Natural killer cell (primary cell): ENCODE data around the gene TLR9. TPM values are rescaled to one million over a fixed set of nuclear protein-coding genes. Genes with fewer than 3 reads are reported as not detected.
A peak's percentile ranks its signal among the peaks of the same experiment; 100 is the strongest.

Source experiments
- ATAC-seq, 3 donors: fragments of 150-1000 bp in 2 of 3; fragments of 200-7000 bp in 1 of 3; cut with Tn5 transposase; 1 replicate in 1 of 3; 2 replicates in 2 of 3; pipeline ENCODE4 v1.10.0; 2021; ENCODE audit warnings: mild to moderate bottlenecking in 2 of 3, moderate library complexity in 2 of 3
- DNase-seq, 2 donors: peaks; one replicate each; pipeline versions ENCODE4 v3.0.0 to v3.0.0-alpha.2; 2013 to 2021; ENCODE audit warnings: mixed read lengths in 1 of 2
- H3K27ac ChIP-seq: one replicate; pipeline ENCODE4 v1.5.1; 2013; ENCODE audit warnings: mild to moderate bottlenecking, low read length
- H3K27me3 ChIP-seq: one replicate; pipeline ENCODE4 v1.6.1; 2013; ENCODE audit warnings: low read length; ENCODE audit not compliant: control insufficient read depth, insufficient read depth
- H3K36me3 ChIP-seq: one replicate; pipeline ENCODE4 v1.6.1; 2013; ENCODE audit warnings: low read length; ENCODE audit not compliant: control insufficient read depth, insufficient read depth
- H3K4me1 ChIP-seq: one replicate; pipeline ENCODE4 v1.6.1; 2013; ENCODE audit warnings: low read length; ENCODE audit not compliant: control insufficient read depth, insufficient read depth
- H3K4me3 ChIP-seq: one replicate; pipeline ENCODE4 v1.5.1; 2013; ENCODE audit warnings: low read length
- H3K9me3 ChIP-seq: one replicate; pipeline ENCODE4 v1.6.1; 2013; ENCODE audit warnings: low read length; ENCODE audit not compliant: control insufficient read depth, insufficient read depth
- H3K27ac Mint-ChIP-seq, 2 donors: one replicate each; pipeline ENCODE4 v1.8.0; 2022; ENCODE audit warnings: mild to moderate bottlenecking in 2 of 2, mixed read lengths in 2 of 2, moderate library complexity in 1 of 2
- H3K27me3 Mint-ChIP-seq, 2 donors: one replicate each; pipeline ENCODE4 v1.8.0; 2022; ENCODE audit warnings: low read depth in 2 of 2, mixed read lengths in 2 of 2
- H3K36me3 Mint-ChIP-seq: one replicate; pipeline ENCODE4 v1.8.0; 2022; ENCODE audit warnings: mixed read lengths
- H3K4me1 Mint-ChIP-seq, 2 donors: one replicate each; pipeline ENCODE4 v1.8.0; 2022; ENCODE audit warnings: mixed read lengths in 2 of 2
- H3K4me3 Mint-ChIP-seq: one replicate; pipeline ENCODE4 v1.8.0; 2022; ENCODE audit warnings: mild to moderate bottlenecking, moderate library complexity, mixed read lengths
- H3K9me3 Mint-ChIP-seq, 2 donors: one replicate each; pipeline ENCODE4 v1.8.0; 2022; ENCODE audit warnings: mixed read lengths in 2 of 2
- WGBS: methylation state at CpG from one replicate; pipeline ENCODE4 v1.1.7; 2013; ENCODE audit warnings: missing lambda C conversion rate; ENCODE audit not compliant: insufficient coverage; 5-methylcytosine and 5-hydroxymethylcytosine counted together
- intact Hi-C: fragments of 100-400 bp; cut with micrococcal nuclease; formaldehyde crosslinking; loops from one replicate; pipeline ENCODE4 v1.14.2; 2022
- total RNA-seq, 4 donors: library from RNA; stranded (reverse); fragments of 120-200 nt in 1 of 4; gene quantifications; one replicate each; pipeline versions ENCODE4 v1.2.3 to v1.2.4, GENCODE V29; 2013 to 2022
- TF ChIP-seq, protein P1 (sequence below): fragments of 200-600 bp; IDR thresholded peaks from one replicate; pipeline ENCODE4 v1.8.0; 2022; ENCODE audit warnings: antibody characterized with exemption

TLR9 gene
- total RNA-seq, 3 donors from 2014 or later (not counting 1 experiment from before 2014, with no cell fraction given): 0.20 to 0.21 TPM; not detected in 1

DNA sequence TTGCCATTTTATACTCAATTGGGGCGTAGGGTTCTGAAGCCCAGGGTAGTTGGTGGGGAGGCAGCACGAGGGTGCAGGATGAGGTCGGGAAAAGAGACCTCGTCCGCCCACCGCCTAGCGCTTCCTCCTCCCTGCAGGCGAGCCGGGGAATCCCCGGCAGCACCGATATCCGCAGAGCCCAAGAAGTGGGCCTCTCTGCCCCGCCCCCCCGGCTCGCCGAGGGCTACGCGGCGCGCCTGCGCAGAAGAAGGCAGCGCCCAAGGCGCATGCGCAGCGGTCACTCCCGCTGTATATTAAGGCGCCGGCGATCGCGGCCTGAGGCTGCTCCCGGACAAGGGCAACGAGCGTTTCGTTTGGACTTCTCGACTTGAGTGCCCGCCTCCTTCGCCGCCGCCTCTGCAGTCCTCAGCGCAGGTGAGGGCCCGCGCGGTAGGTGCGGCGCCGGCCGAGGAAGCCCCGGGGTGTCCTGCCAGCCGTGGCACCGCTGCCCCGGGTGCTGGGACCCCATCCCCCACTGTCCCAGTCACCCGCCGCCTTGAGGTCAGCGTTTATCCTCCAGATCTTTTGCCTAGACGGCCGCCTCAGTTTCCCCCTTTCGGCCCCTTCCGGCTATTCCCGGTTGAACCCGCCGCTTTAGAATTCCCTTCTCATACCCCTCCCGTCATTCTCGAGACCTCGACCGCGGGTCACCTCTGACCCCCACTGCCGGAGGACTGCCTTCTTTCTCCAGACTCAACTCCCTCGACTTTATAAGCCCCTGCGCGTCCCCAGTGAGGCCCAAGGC, 27.4 kb downstream of the TLR9 start, which contains the start of gene ALAS1:
Gene ALAS1, plus strand, starts transcription at position 319 of the 784 bp plus-strand sequence. CDS start 1,082 bp downstream, outside the sequence.
- Mint-ChIP-seq H3K27me3 (no peaks in the 10 kb centered on the region), H3K4me1 (peaks cover 21 to 40% of the 10 kb centered on the region in 2 donors), H3K9me3 (no peaks in the 10 kb centered on the region), H3K4me3 (peak within 1 kb of the TSS; percentile 95), H3K36me3 (no peaks in the 10 kb centered on the region), H3K27ac (peak within 1 kb of the TSS; percentile 96 to 98)
- H3K4me1 ChIP-seq: peaks cover 35% of the 10 kb centered on the region
- under 1% methylated on average over 71 of the region's 71 CpGs for WGBS
- H3K27me3 ChIP-seq: no peaks in the 10 kb centered on the region
- peak within 1 kb of the TSS; percentile 76 for H3K27ac ChIP-seq
- intact Hi-C loops: loop anchor here (1.0 kb wide), 1 partner anchor 44 kb away; the partner anchor contains the start of gene POC1A
- H3K36me3 ChIP-seq: peaks cover 15% of the 10 kb centered on the region
- peak; percentile 98 for ATAC-seq
- no peaks in the 10 kb centered on the region for H3K9me3 ChIP-seq
- TF ChIP-seq, protein P1, sequence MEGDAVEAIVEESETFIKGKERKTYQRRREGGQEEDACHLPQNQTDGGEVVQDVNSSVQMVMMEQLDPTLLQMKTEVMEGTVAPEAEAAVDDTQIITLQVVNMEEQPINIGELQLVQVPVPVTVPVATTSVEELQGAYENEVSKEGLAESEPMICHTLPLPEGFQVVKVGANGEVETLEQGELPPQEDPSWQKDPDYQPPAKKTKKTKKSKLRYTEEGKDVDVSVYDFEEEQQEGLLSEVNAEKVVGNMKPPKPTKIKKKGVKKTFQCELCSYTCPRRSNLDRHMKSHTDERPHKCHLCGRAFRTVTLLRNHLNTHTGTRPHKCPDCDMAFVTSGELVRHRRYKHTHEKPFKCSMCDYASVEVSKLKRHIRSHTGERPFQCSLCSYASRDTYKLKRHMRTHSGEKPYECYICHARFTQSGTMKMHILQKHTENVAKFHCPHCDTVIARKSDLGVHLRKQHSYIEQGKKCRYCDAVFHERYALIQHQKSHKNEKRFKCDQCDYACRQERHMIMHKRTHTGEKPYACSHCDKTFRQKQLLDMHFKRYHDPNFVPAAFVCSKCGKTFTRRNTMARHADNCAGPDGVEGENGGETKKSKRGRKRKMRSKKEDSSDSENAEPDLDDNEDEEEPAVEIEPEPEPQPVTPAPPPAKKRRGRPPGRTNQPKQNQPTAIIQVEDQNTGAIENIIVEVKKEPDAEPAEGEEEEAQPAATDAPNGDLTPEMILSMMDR: no peak
- peak within 1 kb of the TSS; percentile 93 for H3K4me3 ChIP-seq
- peak; percentile 97 for DNase-seq

DNA sequence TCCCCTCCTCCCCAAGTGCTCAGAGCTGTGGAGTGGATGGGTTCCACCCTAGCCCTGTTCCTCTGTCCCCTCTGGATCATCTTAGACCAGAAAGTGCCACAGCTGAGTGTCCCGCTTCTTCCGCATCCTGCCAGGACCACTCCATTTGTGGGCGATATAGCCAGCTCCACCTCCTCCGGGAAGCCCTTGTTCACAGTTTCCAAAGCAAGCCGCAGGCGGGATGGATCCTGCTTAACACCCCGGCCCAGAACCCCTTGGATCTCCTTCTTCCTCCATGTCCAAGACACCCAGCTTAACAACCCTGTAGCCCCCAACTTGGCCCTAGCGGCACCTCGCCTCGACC, 28.0 kb downstream of the TLR9 start:
- Mint-ChIP-seq H3K36me3 (no peaks in the 10 kb centered on the region), H3K9me3 (no peaks in the 10 kb centered on the region), H3K27me3 (no peaks in the 10 kb centered on the region), H3K4me3 (peak overlapping the region; percentile 95), H3K27ac (peak overlapping the region; percentile 96 to 98), H3K4me1 (peaks cover 21 to 40% of the 10 kb centered on the region in 2 donors)
- ATAC-seq (no peak), DNase-seq (no peak)
- WGBS: 46% methylated on average over 10 of the region's 10 CpGs
- intact Hi-C loops: no loop called here
- Histone ChIP-seq H3K9me3 (no peaks in the 10 kb centered on the region), H3K4me3 (peak overlapping the region; percentile 93), H3K27ac (peak overlapping the region; percentile 76), H3K4me1 (peaks cover 34% of the 10 kb centered on the region), H3K36me3 (peaks cover 10% of the 10 kb centered on the region), H3K27me3 (no peaks in the 10 kb centered on the region)
- TF ChIP-seq, protein P1: no peak

DNA sequence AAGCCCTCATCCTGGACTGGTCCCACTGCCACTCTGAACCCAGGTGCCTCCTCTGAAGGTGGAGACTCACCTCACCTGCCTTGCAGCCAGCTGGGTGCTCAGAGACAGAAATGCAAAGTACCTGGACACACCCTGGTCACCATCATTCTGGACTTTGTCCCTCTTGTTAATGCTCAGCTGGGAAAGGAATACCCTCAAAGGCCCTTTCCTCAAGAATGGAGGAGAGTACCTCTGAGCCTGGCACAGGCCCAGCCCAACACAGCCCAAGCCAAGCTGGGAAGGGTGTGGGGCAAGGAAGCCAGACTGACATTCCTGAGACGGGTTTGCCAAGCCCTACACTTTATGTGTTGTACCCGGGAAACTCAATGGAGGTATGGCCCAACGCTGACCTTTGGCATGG, 28.5 kb downstream of the TLR9 start:
- H3K27ac Mint-ChIP-seq: peak overlapping the region; percentile 96 to 98
- peak overlapping the region; percentile 95 for H3K4me3 Mint-ChIP-seq
- Histone ChIP-seq H3K4me1 (peaks cover 31% of the 10 kb centered on the region), H3K27me3 (no peaks in the 10 kb centered on the region), H3K27ac (no peak overlapping the region), H3K4me3 (no peak overlapping the region), H3K36me3 (peaks cover 6% of the 10 kb centered on the region), H3K9me3 (no peaks in the 10 kb centered on the region)
- TF ChIP-seq, protein P1: no peak
- no peaks in the 10 kb centered on the region for H3K9me3 Mint-ChIP-seq
- no peaks in the 10 kb centered on the region for H3K27me3 Mint-ChIP-seq
- ATAC-seq (no peak), DNase-seq (no peak)
- intact Hi-C loops: no loop called here
- H3K4me1 Mint-ChIP-seq: peaks cover 21 to 40% of the 10 kb centered on the region in 2 donors
- WGBS: 96% methylated on average over 3 of the region's 3 CpGs
- H3K36me3 Mint-ChIP-seq: no peaks in the 10 kb centered on the region
